ENCODE results near the gene LCE3C. TPM values are rescaled to one million over a fixed set of nuclear protein-coding genes. Genes with fewer than 3 reads are reported as not detected.

LCE3C gene
- total and polyA plus RNA-seq, 9 of the 15 experiments (the other 6 are each of a cell fraction or from before 2014, with no cell fraction given): not detected

DNA sequence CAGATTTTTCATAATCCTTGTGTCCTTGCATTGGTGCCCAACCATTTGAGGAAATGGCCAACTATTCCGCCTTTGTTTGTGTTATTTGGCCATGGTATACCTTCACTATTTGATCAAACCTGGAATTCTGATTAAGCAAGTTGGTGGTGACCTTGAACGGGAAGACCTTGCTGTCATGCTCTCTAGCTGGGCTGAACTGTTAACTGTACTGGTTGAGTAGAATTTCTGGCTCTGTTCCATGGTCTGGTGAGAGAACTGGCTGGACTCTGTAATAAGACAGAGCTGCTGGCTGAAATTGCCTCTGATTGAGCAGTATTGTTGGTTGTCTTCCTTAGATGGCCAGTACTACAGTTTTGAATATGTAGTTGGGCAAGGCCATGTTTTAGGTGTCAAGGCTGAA is 3.0 kb upstream of the LCE3C start (continued):
- TF ChIP-seq, protein P1, sequence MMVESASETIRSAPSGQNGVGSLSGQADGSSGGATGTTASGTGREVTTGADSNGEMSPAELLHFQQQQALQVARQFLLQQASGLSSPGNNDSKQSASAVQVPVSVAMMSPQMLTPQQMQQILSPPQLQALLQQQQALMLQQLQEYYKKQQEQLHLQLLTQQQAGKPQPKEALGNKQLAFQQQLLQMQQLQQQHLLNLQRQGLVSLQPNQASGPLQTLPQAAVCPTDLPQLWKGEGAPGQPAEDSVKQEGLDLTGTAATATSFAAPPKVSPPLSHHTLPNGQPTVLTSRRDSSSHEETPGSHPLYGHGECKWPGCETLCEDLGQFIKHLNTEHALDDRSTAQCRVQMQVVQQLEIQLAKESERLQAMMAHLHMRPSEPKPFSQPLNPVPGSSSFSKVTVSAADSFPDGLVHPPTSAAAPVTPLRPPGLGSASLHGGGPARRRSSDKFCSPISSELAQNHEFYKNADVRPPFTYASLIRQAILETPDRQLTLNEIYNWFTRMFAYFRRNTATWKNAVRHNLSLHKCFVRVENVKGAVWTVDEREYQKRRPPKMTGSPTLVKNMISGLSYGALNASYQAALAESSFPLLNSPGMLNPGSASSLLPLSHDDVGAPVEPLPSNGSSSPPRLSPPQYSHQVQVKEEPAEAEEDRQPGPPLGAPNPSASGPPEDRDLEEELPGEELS (CRISPR knock-in tag; IDR thresholded peaks at IDR 0.05; ENCODE audit: borderline replicate concordance): no peak
- no peak for TF ChIP-seq MTA1 (IDR thresholded peaks at IDR 0.05; ENCODE audit: borderline replicate concordance)
- TF ChIP-seq XRCC5 (IDR thresholded peaks at IDR 0.05; ENCODE audit: low read depth, low read length): no peak
- TF ChIP-seq KAT2B (IDR thresholded peaks at IDR 0.05; ENCODE audit: low read depth, low read length): no peak
- TF ChIP-seq, protein P2, sequence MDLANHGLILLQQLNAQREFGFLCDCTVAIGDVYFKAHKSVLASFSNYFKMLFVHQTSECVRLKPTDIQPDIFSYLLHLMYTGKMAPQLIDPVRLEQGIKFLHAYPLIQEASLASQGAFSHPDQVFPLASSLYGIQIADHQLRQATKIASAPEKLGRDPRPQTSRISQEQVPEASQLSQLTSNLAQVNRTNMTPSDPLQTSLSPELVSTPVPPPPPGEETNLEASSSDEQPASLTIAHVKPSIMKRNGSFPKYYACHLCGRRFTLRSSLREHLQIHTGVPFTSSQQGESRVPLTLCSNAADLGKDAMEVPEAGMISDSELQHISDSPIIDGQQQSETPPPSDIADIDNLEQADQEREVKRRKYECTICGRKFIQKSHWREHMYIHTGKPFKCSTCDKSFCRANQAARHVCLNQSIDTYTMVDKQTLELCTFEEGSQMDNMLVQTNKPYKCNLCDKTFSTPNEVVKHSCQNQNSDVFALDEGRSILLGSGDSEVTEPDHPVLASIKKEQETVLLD (IDR thresholded peaks at IDR 0.05): no peak
- TF ChIP-seq AFF1 (IDR thresholded peaks at IDR 0.05; ENCODE audit: low read depth in 1 of 2, partially characterized antibody in 2 of 2): no peak
- TF ChIP-seq U2AF2 (optimal IDR thresholded peaks at IDR 0.05; ENCODE audit: low read depth, low read length): no peak

All from K562 (cell line).